Heart right ventricle (tissue), 16 donors: ENCODE measurements around the gene IL10RB. TPM values are rescaled to one million over a fixed set of nuclear protein-coding genes. Genes with fewer than 3 reads are reported as not detected.
"Not testable (repeated sequence)": the region's sequence is repeated elsewhere in the genome, so short reads cannot be mapped to it uniquely, and the experiment has no call there.

ENCODE experiments used
- ATAC-seq, 8 donors: fragments of 200-7000 bp; cut with Tn5 transposase; one replicate each; pipeline ENCODE4 v1.9.1; 2020; ENCODE audit warnings: mild to moderate bottlenecking in 8 of 8, moderate library complexity in 8 of 8, moderate number of reproducible peaks in 1 of 8
- DNase-seq, 2 donors: peaks; one replicate each; pipeline ENCODE4 v3.0.0-alpha.2; 2020
- H3K27ac ChIP-seq, 10 donors: fragments of 200-600 bp; sonication (generic) in 2 of 10; one replicate each; pipeline versions ENCODE4 v1.5.0 to v1.8.0; 2020 to 2022; ENCODE audit warnings: mild to moderate bottlenecking in 3 of 10
- H3K27me3 ChIP-seq, 7 donors: fragments of 200-600 bp; one replicate each; pipeline ENCODE4 v1.8.0; 2021 to 2022; ENCODE audit warnings: mild to moderate bottlenecking in 2 of 7
- H3K36me3 ChIP-seq, 9 donors: fragments of 200-600 bp; sonication (generic) in 1 of 9; one replicate each; pipeline versions ENCODE4 v1.5.0 to v1.8.0; 2020 to 2022; ENCODE audit warnings: mild to moderate bottlenecking in 2 of 9
- H3K4me1 ChIP-seq, 9 donors: fragments of 200-600 bp; sonication (generic) in 1 of 9; one replicate each; pipeline versions ENCODE4 v1.5.0 to v1.8.0; 2020 to 2022; ENCODE audit warnings: mild to moderate bottlenecking in 4 of 9
- H3K4me3 ChIP-seq, 10 donors: fragments of 200-600 bp; sonication (generic) in 2 of 10; one replicate each; pipeline versions ENCODE4 v1.5.0 to v1.8.0; 2020 to 2022; ENCODE audit warnings: mild to moderate bottlenecking in 7 of 10, moderate library complexity in 2 of 10
- H3K9me3 ChIP-seq, 11 donors: fragments of 200-600 bp in 10 of 11; sonication (generic) in 2 of 11; one replicate each; pipeline versions ENCODE4 v1.5.0 to v1.8.0; 2013 to 2022; ENCODE audit warnings: mild to moderate bottlenecking in 2 of 11, control low read depth in 1 of 11, moderate library complexity in 1 of 11
- CTCF ChIP-seq, 9 donors: fragments of 200-600 bp; sonication (generic) in 2 of 9; IDR thresholded peaks; one replicate each; pipeline versions ENCODE4 v1.5.0 to v1.8.0; 2021 to 2022; ENCODE audit warnings: antibody characterized with exemption in 9 of 9, mild to moderate bottlenecking in 5 of 9, moderate library complexity in 1 of 9
- WGBS, 2 donors: extraction: QIAGEN DNeasy Blood & Tissue Kit; methylation state at CpG; one replicate each; pipeline ENCODE4 v1.1.7; 2013; ENCODE audit warnings: inconsistent platforms in 1 of 2; 5-methylcytosine and 5-hydroxymethylcytosine counted together
- intact Hi-C, 10 donors: fragments of 100-400 bp; cut with DNase I; formaldehyde crosslinking; loops; one replicate each; pipeline versions ENCODE4 v1.11.1 to v1.14.2; 2022
- polyA plus RNA-seq, 2 donors: library from polyadenylated mRNA; stranded (reverse); fragments of 200-250 nt; gene quantifications; one replicate each; pipeline ENCODE4 v1.2.3, GENCODE V29; 2013
- total RNA-seq, 10 donors: library from RNA; stranded (reverse); fragmentation: NEBNext Ultra II Directional in 3 of 10; extraction: Animal tissue kit (Norgen Biotek cat#: 25700) in 3 of 10; gene quantifications; one replicate each; pipeline versions ENCODE4 v1.2.1 to v1.2.4, GENCODE V29; 2021 to 2023
- donor health status: Arrhythmogenic right ventricular cardiomyopathy.
- donor health status: ischemic (EF 13 %, LVEDD 7.1; RV severe dilation, severe dysfunction).
- donor health status: healthy with polysubstance abuse.
- donor health status: DM: no; HTN: yes; CAD: no.
- donor health status: DM: no; HTN: no; CAD: no.
- donor health status: ischemic (EF 25% LVEDD 6.9; RV normal size, moderate dysfunction).
- donor health status: ischemic (EF 25% LVEDD 5.7; RV mildly dilated, moderate dysfunction).
- donor health status: healthy.
- donor health status: DM: yes; HTN: yes; CAD: no.
- donor health status: Ischemic cardiomyopathy.
- donor health status: ischemic (EF 35%, LVEDD 5.7; RV mildly dilated, moderate dysfunction).
- donor health status: nonischemic (EF 11% LVEDD 7.7; RV severe dilation, severe dysfunction).
- donor health status: DM: yes; HTN: yes; CAD: no.
- donor health status: PGD.
- donor health status: ischemic (EF 29% LVEDD 5.4; RV normal size, mild dysfunction).
- donor health status: nonischemic (EF 23%, LVEDD 6.1; RV moderate dilation, normal function).

IL10RB gene
- total and polyA plus RNA-seq, 12 donors = 4.1 to 16.8 (median 7.2) TPM

- ATAC-seq (no peak), DNase-seq (no peak)
- Histone ChIP-seq H3K4me1 (peaks cover 0 to 30% (median 0%) of the 10 kb centered on the region in 9 donors), H3K27me3 (no peaks in the 10 kb centered on the region), H3K27ac (peak overlapping the region in 1 of 10 donors; percentile 64), H3K9me3 (peaks cover 0 to 11% (median 0%) of the 10 kb centered on the region in 11 donors), H3K4me3 (no peak overlapping the region), H3K36me3 (no peaks in the 10 kb centered on the region)
- no peak for TF ChIP-seq CTCF (IDR thresholded peaks at IDR 0.05)
- intact Hi-C loops = no loop called here
- 70 to 75% methylated on average over 5 of the region's 5 CpGs for WGBS, 2 donors
Observed at GRCh38 chr21:33315946-33316710, 50.0 kb downstream of the IL10RB start.

- Histone ChIP-seq H3K27ac (peak overlapping the region in 1 of 10 donors; percentile 73), H3K27me3 (no peaks in the 10 kb centered on the region), H3K36me3 (no peaks in the 10 kb centered on the region), H3K4me1 (peaks cover 0 to 21% (median 0%) of the 10 kb centered on the region in 9 donors), H3K4me3 (no peak overlapping the region), H3K9me3 (peaks cover 0 to 11% (median 0%) of the 10 kb centered on the region in 11 donors)
- peak in 3 of 8 donors; percentile 24 to 42 (median 27) for ATAC-seq
- TF ChIP-seq CTCF (IDR thresholded peaks at IDR 0.05) = no peak
- 60 to 72% methylated on average over 6 of the region's 6 CpGs for WGBS, 2 donors
- no peak for DNase-seq
- intact Hi-C loops = no loop called here
Observed at GRCh38 chr21:33317145-33317544, 51.0 kb downstream of the IL10RB start.

GRCh38 chr21:33317786-33318486 lies 51.8 kb downstream of the IL10RB start:
- DNase-seq (no peak), ATAC-seq (no peak)
- intact Hi-C loops = no loop called here
- H3K4me3 ChIP-seq = no peak overlapping the region
- TF ChIP-seq CTCF (IDR thresholded peaks at IDR 0.05) = no peak
- peak overlapping the region in 1 of 10 donors; percentile 73 for H3K27ac ChIP-seq
- peaks cover 0 to 11% (median 0%) of the 10 kb centered on the region in 11 donors for H3K9me3 ChIP-seq
- peaks cover 0 to 21% (median 0%) of the 10 kb centered on the region in 9 donors for H3K4me1 ChIP-seq
- no peaks in the 10 kb centered on the region for H3K36me3 ChIP-seq
- WGBS, 2 donors = 83 to 86% methylated on average over 14 of the region's 14 CpGs
- H3K27me3 ChIP-seq = no peaks in the 10 kb centered on the region

GRCh38 chr21:33321005-33321404 lies 54.8 kb downstream of the IL10RB start:
- not testable (repeated sequence) for ATAC-seq

DNA sequence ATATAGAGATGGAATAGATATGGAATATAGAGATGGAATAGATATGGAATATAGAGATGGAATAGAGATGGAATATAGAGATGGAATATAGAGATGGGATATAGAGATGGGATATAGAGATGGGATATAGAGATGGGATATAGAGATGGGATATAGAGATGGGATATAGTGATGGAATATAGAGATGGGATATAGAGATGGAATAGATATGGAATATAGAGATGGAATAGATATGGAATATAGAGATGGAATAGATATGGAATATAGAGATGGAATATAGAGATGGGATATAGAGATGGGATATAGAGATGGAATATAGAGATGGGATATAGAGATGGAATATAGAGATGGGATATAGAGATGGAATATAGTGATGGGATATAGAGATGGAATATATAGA lies 57.4 kb downstream of the IL10RB start:
- not testable (repeated sequence) for H3K36me3 ChIP-seq, ATAC-seq, H3K27me3 ChIP-seq, H3K9me3 ChIP-seq, DNase-seq
- H3K4me3 ChIP-seq = peak overlapping the region in 8 of 10 donors; percentile 67 to 99 (median 96)
- H3K27ac ChIP-seq = peak overlapping the region in 5 of 10 donors; percentile 99 to 100 (median 100)
- peaks cover 2 to 41% (median 29%) of the 10 kb centered on the region in 9 donors for H3K4me1 ChIP-seq
- intact Hi-C loops = loop anchor here in 2 of 10 donors (10.0 kb wide), 2 partner anchors 59 to 89 kb away; partner anchors contain the start of gene IL10RB (in 1 of the 2)

More at GRCh38 chr21:33321005-33321404, 54.8 kb downstream of the IL10RB start:
- not testable (repeated sequence) for H3K36me3 ChIP-seq, H3K9me3 ChIP-seq, H3K4me3 ChIP-seq, DNase-seq, H3K27me3 ChIP-seq, H3K27ac ChIP-seq
- intact Hi-C loops = loop anchor here in 2 of 10 donors (10.0 kb wide), 2 partner anchors 56 to 86 kb away; partner anchors contain the start of gene IL10RB (in 1 of the 2)
- WGBS, 2 donors = 87 to 89% methylated on average over 17 of the region's 17 CpGs
- peaks cover 0 to 35% (median 5%) of the 10 kb centered on the region in 9 donors for H3K4me1 ChIP-seq
